GM18951 (cell line): ENCODE data around the gene C11orf58.

Source experiments
- POLR2A ChIP-seq: IDR thresholded peaks from 4 replicates; pipeline ENCODE4 v1.6.1; 2011; ENCODE audit warnings: mild to moderate bottlenecking; ENCODE audit not compliant: insufficient read length, insufficient read depth; ENCODE audit errors: extremely low read depth
- in situ Hi-C: fragments of 300-500 bp; cut with MboI; formaldehyde crosslinking; loops from one replicate; pipeline ENCODE4 v1.12.0; 2022; ENCODE audit warnings: low sequenced_read_pairs, mixed read lengths, inconsistent platforms; ENCODE audit not compliant: unreplicated experiment

Gene C11orf58

DNA sequence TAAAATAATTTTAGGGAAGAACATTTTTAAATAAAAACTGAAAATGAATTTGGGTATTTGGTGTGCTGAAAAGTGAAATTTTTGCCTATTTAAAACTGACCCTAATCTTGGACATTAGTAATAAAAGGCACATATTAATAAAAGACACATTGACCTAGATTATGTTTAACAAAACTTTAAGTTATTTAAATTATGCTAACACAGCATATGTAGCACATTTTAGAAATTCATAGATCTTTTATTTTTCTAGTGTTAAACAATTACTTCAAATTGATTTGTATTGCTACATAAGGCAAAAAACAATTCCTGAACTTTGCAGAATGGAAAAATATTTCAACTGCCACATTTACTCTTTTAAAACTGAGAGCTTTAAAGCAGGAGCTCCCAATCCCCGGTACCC is 10.6 kb downstream of the C11orf58 start:
- in situ Hi-C loops, result no loop called here
- TF ChIP-seq POLR2A, result no peak

DNA sequence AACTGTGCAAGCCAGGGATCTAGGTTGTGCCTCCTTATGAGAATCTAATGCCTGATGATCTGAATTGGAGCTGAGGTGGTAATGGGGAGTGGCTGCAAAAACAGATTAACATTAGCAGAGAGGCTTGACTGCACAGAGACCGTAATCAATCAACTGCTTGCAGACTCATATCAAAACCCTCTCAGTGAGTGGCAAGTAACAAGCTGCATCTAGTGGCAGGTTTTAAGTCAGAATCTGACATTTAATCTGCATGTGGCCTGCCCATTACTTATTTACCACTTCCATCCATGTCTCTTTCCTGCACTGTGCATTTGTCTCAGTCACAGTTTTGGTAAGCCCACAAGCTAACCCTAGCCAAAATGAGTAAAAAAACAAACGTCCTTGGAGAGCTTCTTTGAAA is 11.2 kb downstream of the C11orf58 start:
- no peak for TF ChIP-seq POLR2A
- in situ Hi-C loops, result no loop called here

DNA sequence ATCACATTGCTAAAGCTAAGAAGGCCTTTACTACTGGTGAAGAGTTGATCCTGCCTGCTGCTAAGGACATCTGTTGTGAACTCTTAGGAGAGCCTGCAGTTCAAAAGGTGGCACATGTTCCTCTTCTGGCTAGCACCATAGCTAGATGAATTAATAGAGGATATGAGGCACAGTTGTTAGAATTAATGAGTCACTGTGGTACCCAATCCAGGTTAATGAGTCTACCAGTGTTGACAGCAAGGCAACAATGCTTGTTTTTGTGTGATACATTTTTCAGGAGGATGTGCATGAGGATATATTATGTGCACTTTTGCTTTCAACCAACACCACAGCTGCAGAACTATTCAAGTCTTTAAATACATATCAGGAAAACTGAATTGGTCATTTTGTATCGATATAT is 12.0 kb downstream of the C11orf58 start:
- TF ChIP-seq POLR2A, result no peak
- in situ Hi-C loops, result no loop called here

DNA sequence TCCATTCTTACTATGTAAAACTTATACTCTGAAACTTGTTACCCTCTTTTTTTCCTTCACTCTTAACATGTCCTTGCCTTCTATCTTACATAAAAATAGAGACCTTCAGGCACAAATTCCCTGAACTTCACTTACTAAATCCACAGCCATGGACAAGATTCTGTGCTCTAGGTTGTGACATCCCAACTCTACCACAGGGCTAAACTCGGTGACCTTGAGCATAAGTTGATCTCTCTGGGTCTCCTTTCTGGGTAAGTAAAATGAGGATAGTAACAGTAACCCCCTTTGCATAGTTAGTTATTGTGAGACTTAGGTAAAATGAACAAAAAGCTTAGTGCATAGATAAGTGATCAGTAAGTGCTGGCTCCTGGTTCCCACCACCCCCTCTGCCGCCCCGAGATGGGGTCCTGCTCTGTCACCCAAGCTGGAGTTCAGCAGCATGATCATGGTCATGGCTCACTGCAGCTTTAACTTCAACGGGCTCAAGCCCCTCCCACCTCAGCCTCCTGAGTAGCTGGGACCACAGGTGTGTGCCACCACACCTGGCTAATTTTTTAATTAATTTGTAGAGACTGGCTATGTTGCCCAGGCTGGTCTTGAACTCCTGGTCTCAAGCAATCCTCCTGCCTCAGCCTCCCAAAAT is 20.1 kb downstream of the C11orf58 start:
- in situ Hi-C loops, result no loop called here
- no peak for TF ChIP-seq POLR2A

DNA sequence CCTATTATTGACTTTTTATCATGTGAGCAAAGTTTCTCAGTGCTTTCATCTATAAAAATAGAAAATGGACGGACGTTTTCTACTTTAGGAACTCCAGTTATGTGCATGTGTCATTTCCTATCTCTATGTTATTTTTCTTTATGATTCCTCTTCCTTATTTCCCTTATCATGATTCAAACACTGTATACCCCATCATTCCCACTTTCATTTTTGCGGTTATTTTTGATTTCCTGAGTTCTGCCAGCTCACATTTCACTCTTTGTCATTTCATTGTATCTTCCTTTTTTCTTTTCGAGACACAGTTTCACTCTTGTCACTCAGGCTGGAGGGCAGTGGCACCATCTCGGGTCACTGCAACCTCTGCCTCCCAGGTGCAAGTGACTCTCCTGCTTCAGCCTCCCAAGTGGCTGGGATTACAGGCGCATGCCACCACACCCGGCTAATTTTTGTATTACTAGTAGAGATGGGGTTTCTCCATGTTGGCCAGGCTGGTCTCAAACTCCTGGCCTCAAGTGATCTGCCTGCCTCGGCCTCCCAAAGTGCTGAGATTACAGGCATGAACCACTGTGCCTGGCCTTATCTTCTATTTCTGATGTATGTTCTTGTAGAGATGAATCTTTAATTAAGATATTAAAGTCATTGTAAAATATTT is 21.5 kb downstream of the C11orf58 start:
- TF ChIP-seq POLR2A, result no peak
- in situ Hi-C loops, result no loop called here

GRCh38 chr11:16763746-16764145 is 25.3 kb downstream of the C11orf58 start:
- TF ChIP-seq POLR2A, result no peak
- in situ Hi-C loops, result no loop called here

DNA sequence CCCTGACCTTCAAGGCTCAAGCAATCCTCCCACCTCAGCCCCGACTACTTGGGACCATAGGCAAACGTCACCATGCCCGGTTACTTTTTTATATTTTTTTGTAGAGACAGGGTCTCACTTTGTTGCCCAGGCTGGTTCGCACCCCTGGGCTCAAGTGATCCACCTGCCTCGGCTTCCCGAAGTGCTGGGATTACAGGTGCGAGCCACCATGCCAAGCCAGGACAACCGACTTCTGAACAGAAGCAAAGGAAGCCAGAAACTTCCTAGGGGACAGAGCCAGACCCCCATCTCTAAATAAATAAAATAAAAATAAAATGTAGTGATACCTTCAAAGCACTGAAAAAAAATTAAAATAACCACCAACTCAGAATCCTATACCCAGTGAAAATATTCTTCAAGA is 26.4 kb downstream of the C11orf58 start:
- in situ Hi-C loops, result no loop called here
- TF ChIP-seq POLR2A, result no peak

- TF ChIP-seq POLR2A, result no peak
- in situ Hi-C loops, result no loop called here
Observed at GRCh38 chr11:16767137-16767536, 28.7 kb downstream of the C11orf58 start.

- TF ChIP-seq POLR2A, result no peak
Observed at GRCh38 chr11:16767957-16768356, 29.5 kb downstream of the C11orf58 start.

GRCh38 chr11:16769386-16769785 is 30.9 kb downstream of the C11orf58 start:
- no peak for TF ChIP-seq POLR2A
- in situ Hi-C loops, result no loop called here

More at GRCh38 chr11:16767957-16768356, 29.5 kb downstream of the C11orf58 start:
- in situ Hi-C loops, result no loop called here

DNA sequence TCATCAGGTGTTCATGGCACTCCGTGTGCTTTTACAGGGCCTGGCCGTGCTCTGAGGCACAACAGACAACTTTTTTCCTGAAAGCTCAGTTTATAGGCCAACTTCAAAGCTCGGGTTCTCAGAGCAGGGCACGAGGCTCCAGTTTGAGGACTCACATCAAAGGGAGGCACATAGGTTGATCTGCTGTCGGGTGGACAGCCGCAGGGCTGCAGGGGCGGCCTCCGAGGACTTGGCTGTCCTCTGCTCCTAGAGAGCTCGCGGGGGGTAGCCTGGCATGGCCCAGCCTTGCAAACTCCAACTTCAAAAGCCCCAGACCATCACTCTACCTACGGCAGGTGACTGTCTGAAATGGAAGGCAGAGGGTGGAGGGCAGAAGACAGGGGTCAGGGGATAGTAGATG is 31.6 kb downstream of the C11orf58 start:
- in situ Hi-C loops, result no loop called here

DNA sequence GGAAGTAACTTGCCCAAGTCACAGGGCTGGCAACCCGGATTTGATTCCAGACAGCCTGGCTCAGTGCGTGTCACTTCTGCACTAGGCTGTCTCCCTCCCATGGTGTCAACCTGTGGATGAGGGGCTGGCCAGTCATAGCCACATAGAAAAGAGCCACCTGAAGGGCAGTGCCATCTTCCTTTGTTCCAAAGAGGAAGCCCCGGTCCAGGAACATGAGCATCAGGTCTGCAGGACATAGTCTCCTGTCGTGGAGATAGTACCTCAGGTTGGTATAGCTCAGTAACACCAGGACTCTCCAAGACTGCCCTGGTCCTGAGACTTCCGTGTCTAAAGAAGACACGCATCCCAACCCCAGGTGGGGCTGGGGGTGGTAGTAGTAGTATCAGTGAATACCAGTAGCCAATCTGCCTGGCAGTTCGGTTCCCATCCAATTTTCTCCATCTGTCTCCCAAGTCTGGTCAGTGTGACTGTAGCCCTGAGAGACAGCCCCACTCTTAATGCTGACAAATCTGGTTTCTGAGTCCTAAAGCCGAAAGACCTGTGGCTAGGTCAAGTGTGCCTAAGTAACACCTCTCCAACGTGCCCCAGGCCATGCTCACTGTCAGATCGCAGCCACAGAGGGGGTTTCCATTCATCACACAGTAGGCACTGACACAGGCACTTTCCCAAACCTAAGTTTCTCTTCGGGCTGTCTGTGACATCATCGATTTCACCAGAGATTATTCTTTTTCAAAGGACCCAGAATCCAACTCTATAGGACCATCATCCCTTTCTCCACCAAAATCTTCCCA is 33.1 kb downstream of the C11orf58 start:
- no peak for TF ChIP-seq POLR2A
- in situ Hi-C loops, result no loop called here

More for the DNA sequence above, 31.6 kb downstream of the C11orf58 start:
- no peak for TF ChIP-seq POLR2A

DNA sequence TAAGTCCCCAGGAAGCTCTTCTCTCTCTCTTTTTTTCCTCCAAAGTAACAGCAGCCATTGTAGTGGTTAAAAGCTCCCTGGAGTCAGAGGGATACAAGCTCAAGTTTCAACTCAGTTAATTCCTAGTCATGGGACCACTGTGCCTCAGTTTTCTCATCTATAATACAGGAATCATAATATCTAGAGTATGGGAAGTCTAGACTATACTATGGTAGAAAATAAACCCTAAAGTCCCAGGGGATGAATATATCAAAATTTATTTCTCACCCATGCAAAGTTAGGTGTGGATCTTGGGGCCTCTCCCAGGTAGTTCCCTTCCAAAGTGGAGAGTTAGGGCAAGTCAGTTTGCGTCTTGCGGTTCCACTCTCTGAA is 33.7 kb downstream of the C11orf58 start:
- in situ Hi-C loops, result no loop called here
- TF ChIP-seq POLR2A, result no peak
